Esophagus muscularis mucosa (tissue), 3 donors: ENCODE measurements around the gene LRATD1.

Experiments
- CTCF ChIP-seq, 3 experiments: fragments of 200-600 bp in 2 of 3; fragments of 450-650 bp in 1 of 3; sonication (generic) in 2 of 3; IDR thresholded peaks; one replicate each; pipeline ENCODE4 v1.5.1; 2017 to 2019; ENCODE audit warnings: antibody characterized with exemption in 3 of 3, mild to moderate bottlenecking in 2 of 3, moderate library complexity in 1 of 3
- POLR2A ChIP-seq: fragments of 450-650 bp; IDR thresholded peaks from one replicate; pipeline ENCODE4 v1.6.1; 2017; ENCODE audit warnings: antibody characterized with exemption, moderate library complexity, mild to moderate bottlenecking, low read depth

DNA sequence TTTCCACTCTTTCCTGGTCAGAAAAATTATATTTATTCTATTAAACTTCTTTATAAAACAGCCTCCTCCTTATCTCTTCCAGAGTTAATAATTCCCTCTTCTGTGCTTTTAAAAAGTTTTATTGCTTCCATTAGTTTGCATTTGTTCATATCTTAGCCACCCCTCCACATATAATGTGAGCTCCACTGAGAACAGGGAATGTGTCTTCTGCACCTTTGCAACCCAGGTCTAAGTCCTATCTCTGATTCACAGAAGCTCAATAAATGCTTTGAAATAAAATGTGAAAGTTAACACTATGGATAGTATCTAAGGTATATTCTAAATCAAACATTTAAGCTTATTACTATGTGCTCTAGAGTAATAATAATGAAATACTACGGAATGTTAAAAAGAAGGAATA, 9.3 kb upstream of the LRATD1 start:
- TF ChIP-seq POLR2A = no peak
- no peak for TF ChIP-seq CTCF (IDR thresholded peaks at IDR 0.05)
